ENCODE measurements around the gene EYA2. TPM values are rescaled to one million over a fixed set of nuclear protein-coding genes. Genes with fewer than 3 reads are reported as not detected.

The EYA2 gene
- total RNA-seq, 1 experiment from 2014 or later: 0.74 TPM

GRCh38 chr20:46990017-46990595, 95.5 kb downstream of the EYA2 start:
- Histone ChIP-seq H3K27ac (ENCODE audit: insufficient read length, low read depth, low read length) (no peak overlapping the region), H2AK5ac (ENCODE audit: insufficient read length, low read length) (no peak overlapping the region), H4K20me1 (ENCODE audit: control insufficient read depth, insufficient read depth, insufficient read length) (no peaks in the 10 kb centered on the region), H4K8ac (replicated peaks; ENCODE audit: insufficient read length, low read depth, low read length) (no peak overlapping the region), H3K9me3 (ENCODE audit: control insufficient read depth, low read depth, low read length) (no peaks in the 10 kb centered on the region), H2BK20ac (ENCODE audit: low read depth, low read length, poor library complexity, severe bottlenecking) (no peak overlapping the region), H2BK15ac (ENCODE audit: low read depth, low read length) (no peak overlapping the region), H3T11ph (ENCODE audit: low read length) (no peak overlapping the region), H3K14ac (ENCODE audit: insufficient read depth, low read length) (no peak overlapping the region), H3K9ac (ENCODE audit: extremely low read depth, insufficient read length, low read length) (no peak overlapping the region), H2AFZ (ENCODE audit: low read length) (no peak overlapping the region), H3K18ac (ENCODE audit: insufficient read length, low read depth, low read length) (no peak overlapping the region), H2BK5ac (ENCODE audit: insufficient read length, low read length) (no peak overlapping the region), H3K79me2 (ENCODE audit: insufficient read depth, low read length) (no peaks in the 10 kb centered on the region), H3K4ac (ENCODE audit: low read depth, low read length) (no peak overlapping the region), H3K79me1 (ENCODE audit: insufficient read depth, low read depth, low read length, poor library complexity, severe bottlenecking) (no peaks in the 10 kb centered on the region), H4K5ac (ENCODE audit: insufficient read length, low read depth, low read length) (no peak overlapping the region), H3K27me3 (ENCODE audit: insufficient read depth, low read length) (no peaks in the 10 kb centered on the region), H3K56ac (ENCODE audit: insufficient read length, low read depth, low read length) (no peak overlapping the region), H3K4me2 (ENCODE audit: insufficient read depth, insufficient read length, low read length) (no peak overlapping the region), H2BK120ac (ENCODE audit: low read depth, low read length, poor library complexity, severe bottlenecking) (no peak overlapping the region), H2BK12ac (ENCODE audit: insufficient read length, low read depth, low read length) (no peak overlapping the region), H3K4me1 (ENCODE audit: insufficient read depth, low read length) (peaks cover 2% of the 10 kb centered on the region; the same call in 1 of the 2 replicates), H3K23me2 (ENCODE audit: insufficient read length, low read depth, low read length, poor library complexity, severe bottlenecking) (no peaks in the 10 kb centered on the region), H3K23ac (ENCODE audit: insufficient read length, low read depth, low read length) (no peak overlapping the region), H4K91ac (ENCODE audit: insufficient read length, low read depth, low read length) (no peak overlapping the region)
- WGBS (ENCODE audit: extremely low coverage, insufficient read length, low lambda C conversion rate): no CpG with 5 or more reads among the region's 12 CpGs
- H3K4me1 Mint-ChIP-seq: peaks cover 49 to 55% of the 10 kb centered on the region in 2 experiments
- H3K4me3 Mint-ChIP-seq: no peak overlapping the region
- H3K27me3 Mint-ChIP-seq (ENCODE audit: low read depth): no peaks in the 10 kb centered on the region
- peak overlapping the region in 2 of 3 experiments; percentile 59 to 89; a peak in 3 of 7 replicates for H3K27ac Mint-ChIP-seq
- no peaks in the 10 kb centered on the region; a peak in 2 of 5 replicates for H3K9me3 Mint-ChIP-seq
- peaks cover 0 to 7% (median 0%) of the 10 kb centered on the region in 3 experiments; a peak in 2 of 7 replicates for H3K36me3 Mint-ChIP-seq (ENCODE audit: insufficient read depth in 1 of 3, low read depth in 3 of 3)
- TF ChIP-seq CTCF (conservative IDR thresholded peaks at IDR 0.05): no peak
- no peak for DNase-seq
